Body of pancreas (tissue), 4 donors: ENCODE data around the gene CYFIP2. TPM values are rescaled to one million over a fixed set of nuclear protein-coding genes. Genes with fewer than 3 reads are reported as not detected.
"Not testable (repeated sequence)": the region's sequence is repeated elsewhere in the genome, so short reads cannot be mapped to it uniquely, and the experiment has no call there.

ENCODE experiments used
- ATAC-seq: fragments of 150-250 bp; one replicate; pipeline ENCODE4 v1.9.1; 2016
- DNase-seq, 4 donors: peaks; one replicate each; pipeline ENCODE4 v3.0.0-alpha.2; 2019
- H3K27ac ChIP-seq, 4 donors: fragments of 200-600 bp; sonication (generic); 1 replicate in 3 of 4; 2 replicates in 1 of 4; pipeline versions ENCODE4 v1.5.1 to v1.6.1; 2016 to 2019; ENCODE audit warnings: mild to moderate bottlenecking in 1 of 4, mixed read lengths in 1 of 4, moderate library complexity in 1 of 4
- H3K27me3 ChIP-seq, 2 donors: fragments of 200-600 bp; sonication (generic); one replicate each; pipeline ENCODE4 v1.6.0; 2016; ENCODE audit warnings: mild to moderate bottlenecking in 1 of 2
- H3K36me3 ChIP-seq, 2 donors: fragments of 200-600 bp; sonication (generic); replicated peaks in 1 of 2; 2 replicates each; pipeline ENCODE4 v1.5.1; 2016; ENCODE audit warnings: low read depth in 2 of 2; ENCODE audit not compliant: insufficient read depth in 1 of 2
- H3K4me1 ChIP-seq: fragments of 200-600 bp; sonication (generic); one replicate; pipeline ENCODE4 v1.6.0; 2016
- H3K4me3 ChIP-seq, 2 donors: fragments of 200-600 bp; sonication (generic); 1 replicate in 1 of 2; 2 replicates in 1 of 2; pipeline ENCODE4 v1.5.1; 2016 to 2019
- H3K9me3 ChIP-seq, 3 donors: fragments of 200-600 bp; sonication (generic); 1 replicate in 2 of 3; 2 replicates in 1 of 3; pipeline ENCODE4 v1.5.1; 2016
- POLR2A ChIP-seq, 3 donors: fragments of 450-650 bp; IDR thresholded peaks; one replicate each; pipeline ENCODE4 v1.6.1; 2016; ENCODE audit warnings: antibody characterized with exemption in 3 of 3, mild to moderate bottlenecking in 2 of 3
- WGBS, 2 donors: methylation state at CpG; one replicate each; pipeline ENCODE4 v1.1.5; 2017; 5-methylcytosine and 5-hydroxymethylcytosine counted together
- intact Hi-C: fragments of 100-400 bp; cut with DNase I; formaldehyde crosslinking; loops from one replicate; pipeline ENCODE4 v1.15.1; 2023
- total RNA-seq, 2 donors: library from RNA; depleted of rRNA; stranded (reverse); fragments of >200 nt; gene quantifications; one replicate each; pipeline ENCODE4 v1.1.0, GENCODE V29; 2016
- TF ChIP-seq, protein P1 (sequence below), 7 experiments: fragments of 450-650 bp in 4 of 7; fragments of 200-600 bp in 3 of 7; sonication (generic) in 3 of 7; IDR thresholded peaks; one replicate each; pipeline ENCODE4 v1.5.1; 2016 to 2019; ENCODE audit warnings: antibody characterized with exemption in 7 of 7

CYFIP2 gene
- total RNA-seq, 2 donors from 2014 or later, result 15.6 to 22.1 TPM

- Histone ChIP-seq H3K36me3 (no peaks in the 10 kb centered on the region), H3K4me3 (no peak overlapping the region), H3K27me3 (no peaks in the 10 kb centered on the region), H3K4me1 (no peaks in the 10 kb centered on the region), H3K27ac (no peak overlapping the region), H3K9me3 (no peaks in the 10 kb centered on the region)
- intact Hi-C loops, result no loop called here
- DNase-seq (no peak), ATAC-seq (no peak)
- TF ChIP-seq, protein P1, sequence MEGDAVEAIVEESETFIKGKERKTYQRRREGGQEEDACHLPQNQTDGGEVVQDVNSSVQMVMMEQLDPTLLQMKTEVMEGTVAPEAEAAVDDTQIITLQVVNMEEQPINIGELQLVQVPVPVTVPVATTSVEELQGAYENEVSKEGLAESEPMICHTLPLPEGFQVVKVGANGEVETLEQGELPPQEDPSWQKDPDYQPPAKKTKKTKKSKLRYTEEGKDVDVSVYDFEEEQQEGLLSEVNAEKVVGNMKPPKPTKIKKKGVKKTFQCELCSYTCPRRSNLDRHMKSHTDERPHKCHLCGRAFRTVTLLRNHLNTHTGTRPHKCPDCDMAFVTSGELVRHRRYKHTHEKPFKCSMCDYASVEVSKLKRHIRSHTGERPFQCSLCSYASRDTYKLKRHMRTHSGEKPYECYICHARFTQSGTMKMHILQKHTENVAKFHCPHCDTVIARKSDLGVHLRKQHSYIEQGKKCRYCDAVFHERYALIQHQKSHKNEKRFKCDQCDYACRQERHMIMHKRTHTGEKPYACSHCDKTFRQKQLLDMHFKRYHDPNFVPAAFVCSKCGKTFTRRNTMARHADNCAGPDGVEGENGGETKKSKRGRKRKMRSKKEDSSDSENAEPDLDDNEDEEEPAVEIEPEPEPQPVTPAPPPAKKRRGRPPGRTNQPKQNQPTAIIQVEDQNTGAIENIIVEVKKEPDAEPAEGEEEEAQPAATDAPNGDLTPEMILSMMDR (IDR thresholded peaks at IDR 0.05), result no peak
- no peak for TF ChIP-seq POLR2A (IDR thresholded peaks at IDR 0.05)
- 55 to 68% methylated on average over 6 of the region's 6 CpGs for WGBS, 2 donors
Measured at GRCh38 chr5:157232706-157233105, 33.2 kb upstream of the CYFIP2 start.

DNA sequence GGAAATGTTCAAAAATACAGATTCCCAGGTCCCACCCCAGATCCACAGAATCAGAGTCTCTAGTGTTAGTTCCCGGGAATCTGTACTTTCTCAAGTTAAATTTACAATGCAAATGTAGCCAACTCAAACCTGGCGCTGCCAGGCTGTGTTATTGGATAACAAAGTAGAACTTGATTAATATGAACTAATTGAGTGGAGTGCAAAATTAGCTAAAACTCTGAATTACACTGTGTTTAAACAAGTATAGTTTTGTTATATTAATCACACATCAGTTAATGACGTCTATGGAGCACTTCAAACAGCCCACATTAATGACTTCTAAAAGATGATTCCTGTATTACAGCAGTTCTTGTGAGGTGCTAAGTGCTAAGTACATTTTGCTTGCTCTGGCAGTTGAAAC, 32.4 kb upstream of the CYFIP2 start:
- no peak for ATAC-seq
- 79 to 80% methylated on average over 3 of the region's 3 CpGs for WGBS, 2 donors
- no peak overlapping the region for H3K4me3 ChIP-seq

GRCh38 chr5:157236423-157236822, 29.5 kb upstream of the CYFIP2 start:
- no peak for ATAC-seq
- no peak overlapping the region for H3K4me3 ChIP-seq
- H3K9me3 ChIP-seq, result no peaks in the 10 kb centered on the region
- no peaks in the 10 kb centered on the region for H3K27me3 ChIP-seq
- no peaks in the 10 kb centered on the region for H3K36me3 ChIP-seq
- no peak for DNase-seq
- no peak overlapping the region for H3K27ac ChIP-seq
- WGBS, 2 donors, result 84 to 85% methylated on average over 3 of the region's 3 CpGs
- intact Hi-C loops, result no loop called here
- TF ChIP-seq POLR2A (IDR thresholded peaks at IDR 0.05), result no peak
- TF ChIP-seq, protein P1 (IDR thresholded peaks at IDR 0.05), result no peak
- no peaks in the 10 kb centered on the region for H3K4me1 ChIP-seq

More for the DNA sequence above, 32.4 kb upstream of the CYFIP2 start:
- intact Hi-C loops, result no loop called here
- Histone ChIP-seq H3K27me3 (no peaks in the 10 kb centered on the region), H3K4me1 (no peaks in the 10 kb centered on the region), H3K27ac (no peak overlapping the region), H3K9me3 (no peaks in the 10 kb centered on the region), H3K36me3 (no peaks in the 10 kb centered on the region)
- no peak for DNase-seq
- TF ChIP-seq POLR2A (IDR thresholded peaks at IDR 0.05), result no peak
- TF ChIP-seq, protein P1 (IDR thresholded peaks at IDR 0.05), result no peak

- intact Hi-C loops, result no loop called here
- H3K27me3 ChIP-seq, result no peaks in the 10 kb centered on the region
- TF ChIP-seq, protein P1 (IDR thresholded peaks at IDR 0.05), result no peak
- TF ChIP-seq POLR2A (IDR thresholded peaks at IDR 0.05), result no peak
- H3K36me3 ChIP-seq, result no peaks in the 10 kb centered on the region
- no peak overlapping the region for H3K4me3 ChIP-seq
- H3K9me3 ChIP-seq, result no peaks in the 10 kb centered on the region
- ATAC-seq (no peak), DNase-seq (no peak)
- no peak overlapping the region for H3K27ac ChIP-seq
- H3K4me1 ChIP-seq, result no peaks in the 10 kb centered on the region
- WGBS, 2 donors, result 81 to 82% methylated on average over 4 of the region's 4 CpGs
Measured at GRCh38 chr5:157241483-157241882, 24.4 kb upstream of the CYFIP2 start.

DNA sequence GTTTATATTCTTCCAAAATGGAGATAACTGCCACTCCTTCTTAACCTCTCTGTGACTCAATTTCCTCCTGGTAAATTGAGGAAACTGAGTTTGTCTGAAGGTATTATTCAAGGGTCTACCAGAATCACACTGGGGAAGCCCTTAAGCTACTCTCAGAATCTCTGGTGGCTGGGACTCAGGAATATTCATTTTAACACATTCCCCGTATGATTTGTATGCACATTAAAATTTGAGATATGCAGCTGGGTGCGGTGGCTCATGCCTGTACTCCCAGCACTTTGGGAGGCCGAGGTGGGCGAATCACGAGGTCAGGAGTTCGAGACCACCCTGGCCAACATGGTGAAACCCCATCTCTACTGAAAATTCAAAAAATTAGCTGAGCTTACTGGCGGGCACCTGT, 21.2 kb upstream of the CYFIP2 start:
- DNase-seq, intact Hi-C loops, H3K4me3 ChIP-seq, H3K27me3 ChIP-seq, H3K9me3 ChIP-seq, H3K27ac ChIP-seq, H3K4me1 ChIP-seq, H3K36me3 ChIP-seq, ATAC-seq: not testable (repeated sequence)
- WGBS, 2 donors, result 55 to 84% methylated on average over 4 to 7 of the region's 7 CpGs
